GM12878 (cell line): ENCODE measurements around the gene SH3GL3. TPM values are rescaled to one million over a fixed set of nuclear protein-coding genes. Genes with fewer than 3 reads are reported as not detected.

Experiments
- ATAC-seq: fragments of 200-7000 bp; cut with Tn5 transposase; 3 replicates; pipeline ENCODE4 v1.9.1; 2020; ENCODE audit warnings: mild to moderate bottlenecking, moderate library complexity
- BruUV-seq: library from RNA; stranded (reverse); fragments of 400-500 nt; replicated peaks from 2 replicates; lab custom pipeline; 2021; lab: Mats Ljungman, UMichigan
- CTCF ChIA-PET: fragments of 300-600 bp; sonication (Branson Sonifier 250); formaldehyde crosslinking; extraction: SDS; loops from one replicate; lab custom pipeline; 2021; ENCODE audit warnings: inconsistent platforms; lab: Yijun Ruan, JAX
- POLR2A ChIA-PET: fragments of 350-600 bp; formaldehyde crosslinking; extraction: SDS; loops from one replicate; lab custom pipeline; 2021; ENCODE audit warnings: inconsistent platforms; lab: Charles Lee
- RAD21 ChIA-PET: fragments of 300-600 bp; sonication (Branson Sonifier 250); formaldehyde crosslinking; loops from one replicate; lab custom pipeline; 2023; ENCODE audit warnings: antibody characterized with exemption; ENCODE audit not compliant: unreplicated experiment; lab: Charles Lee
- SMC1A ChIA-PET: fragments of 300-600 bp; sonication (Branson Sonifier 250); formaldehyde crosslinking; loops from one replicate; lab custom pipeline; 2023; ENCODE audit not compliant: unreplicated experiment, uncharacterized antibody; lab: Charles Lee
- DNase-seq: peaks from one replicate; pipeline ENCODE4 v3.0.0-alpha.2; 2011; ENCODE audit warnings: low read depth, low spot score
- FAIRE-seq: peaks from 3 replicates; lab custom pipeline; 2011; peaks lifted over from hg19 to GRCh38; lab: Jason Lieb, UNC
- H2AFZ ChIP-seq: 2 replicates; pipeline ENCODE4 v1.6.0; 2011; ENCODE audit warnings: low read depth, low read length, control low read depth; ENCODE audit not compliant: control insufficient read depth
- H3K27ac ChIP-seq: 2 replicates; pipeline ENCODE4 v1.5.1; 2011; ENCODE audit warnings: control low read depth; ENCODE audit not compliant: control insufficient read depth, insufficient read depth
- H3K27me3 ChIP-seq, 2 experiments: replicated peaks in 1 of 2; 2 replicates each; pipeline versions ENCODE4 v1.6.0 to v1.6.1; 2011; ENCODE audit warnings: low read length in 1 of 2; ENCODE audit not compliant: control insufficient read depth in 2 of 2, insufficient read depth in 2 of 2
- H3K36me3 ChIP-seq, 2 experiments: 2 replicates each; pipeline ENCODE4 v1.5.1; 2011; ENCODE audit warnings: low read length in 1 of 2; ENCODE audit not compliant: control insufficient read depth in 2 of 2, insufficient read depth in 2 of 2
- H3K4me1 ChIP-seq: 2 replicates; pipeline ENCODE4 v1.6.1; 2011; ENCODE audit warnings: mild to moderate bottlenecking, low read length, moderate library complexity, mixed read lengths; ENCODE audit not compliant: control insufficient read depth, insufficient read depth
- H3K4me2 ChIP-seq: 2 replicates; pipeline ENCODE4 v1.6.0; 2011; ENCODE audit warnings: control low read depth; ENCODE audit not compliant: control insufficient read depth, insufficient read depth
- H3K4me3 ChIP-seq: fragments of 200-600 bp; sonication (generic); 2 replicates; pipeline ENCODE4 v1.5.1; 2016
- H3K79me2 ChIP-seq: 2 replicates; pipeline ENCODE4 v1.6.0; 2011; ENCODE audit warnings: low read length; ENCODE audit not compliant: control insufficient read depth, insufficient read depth
- H3K9ac ChIP-seq: 2 replicates; pipeline ENCODE4 v1.8.0; 2011; ENCODE audit warnings: low read length, control low read depth, mixed read lengths; ENCODE audit not compliant: control insufficient read depth, insufficient read depth
- H3K9me3 ChIP-seq: replicated peaks from 3 replicates; pipeline ENCODE4 v1.5.1; 2011; ENCODE audit warnings: mild to moderate bottlenecking, low read length; ENCODE audit not compliant: control insufficient read depth, insufficient read depth
- H4K20me1 ChIP-seq: 2 replicates; pipeline ENCODE4 v1.6.0; 2011; ENCODE audit not compliant: control insufficient read depth, insufficient read depth
- ASH2L ChIP-seq: fragments of 300-600, 200-600 bp; sonication (generic); IDR thresholded peaks from 2 replicates; pipeline ENCODE4 v1.6.1; 2017; ENCODE audit warnings: low read depth, mild to moderate bottlenecking, borderline replicate concordance
- BCLAF1 ChIP-seq: fragments of 450-650 bp; IDR thresholded peaks from 2 replicates; pipeline ENCODE4 v1.6.1; 2017; ENCODE audit warnings: antibody characterized with exemption, mild to moderate bottlenecking, moderate library complexity
- BMI1 ChIP-seq: fragments of 450-650 bp; IDR thresholded peaks from 2 replicates; pipeline ENCODE4 v1.6.1; 2016; ENCODE audit warnings: mild to moderate bottlenecking, moderate library complexity, borderline replicate concordance
- GABPA ChIP-seq: IDR thresholded peaks from 2 replicates; pipeline ENCODE4 v1.6.1; 2014; ENCODE audit warnings: antibody characterized with exemption, low read depth, mild to moderate bottlenecking, inconsistent platforms
- HCFC1 ChIP-seq: fragments of 150-350 bp; IDR thresholded peaks from 2 replicates; pipeline ENCODE4 v1.6.1; 2014; ENCODE audit warnings: low read length
- IRF5 ChIP-seq: fragments of 450-650 bp; IDR thresholded peaks from 2 replicates; pipeline ENCODE4 v1.6.1; 2017; ENCODE audit warnings: borderline replicate concordance
- RAD51 ChIP-seq: fragments of 450-650 bp; IDR thresholded peaks from 2 replicates; pipeline ENCODE4 v1.6.1; 2016; ENCODE audit warnings: moderate library complexity, mild to moderate bottlenecking, inconsistent platforms
- RUNX3 ChIP-seq: IDR thresholded peaks from 2 replicates; pipeline ENCODE4 v1.6.1; 2012; ENCODE audit warnings: low read length, inconsistent platforms
- SIX5 ChIP-seq: IDR thresholded peaks from 2 replicates; pipeline ENCODE4 v1.6.1; 2011; ENCODE audit warnings: mild to moderate bottlenecking, low read depth, low read length, moderate library complexity; ENCODE audit not compliant: severe bottlenecking
- WGBS: methylation state at CpG from one replicate; pipeline ENCODE4 v1.1.6; 2016; ENCODE audit warnings: low lambda C conversion rate; ENCODE audit not compliant: insufficient replicate concordance, insufficient coverage; ENCODE audit errors: missing lambda C conversion rate; 5-methylcytosine and 5-hydroxymethylcytosine counted together
- in situ Hi-C: fragments of 300-500 bp; cut with MboI; formaldehyde crosslinking; loops from 9 replicates; pipeline ENCODE4 v1.14.3; 2018; ENCODE audit warnings: mixed read lengths
- intact Hi-C: fragments of 100-400 bp; cut with micrococcal nuclease; formaldehyde crosslinking; loops from one replicate; pipeline ENCODE4 v1.14.2; 2022; ENCODE audit not compliant: unreplicated experiment
- polyA plus RNA-seq, 11 experiments: library from polyadenylated mRNA; depleted of rRNA in 4 of 11; unstranded in 6 of 11; stranded (reverse) in 5 of 11; fragments of >200 nt; fragmentation: Nextera tagmentation in 4 of 11; fragmentation: Illumina TruSeq in 1 of 11; extraction: Ambion mirVana in 4 of 11; extraction: Trizol in 1 of 11; gene quantifications; 1 replicate in 1 of 11; 2 replicates in 10 of 11; pipeline versions ENCODE4 v1.2.1 to v1.2.3, GENCODE V29; 2011 to 2016; ENCODE audit warnings: inconsistent platforms in 2 of 11, missing spikeins in 2 of 11, low read depth in 1 of 11
- total RNA-seq, 4 experiments: library from RNA; depleted of rRNA in 3 of 4; stranded (reverse); fragments of >200 nt in 3 of 4; fragmentation: Illumina TruSeq in 1 of 4; extraction: Trizol in 1 of 4; gene quantifications; 2 replicates each; pipeline versions ENCODE4 v1.2.1 to v1.2.3, GENCODE V29; 2013 to 2021
- TF ChIP-seq, protein P1 (sequence below): fragments of 450-650 bp; IDR thresholded peaks from 2 replicates; pipeline ENCODE4 v1.6.1; 2017; ENCODE audit warnings: mild to moderate bottlenecking, low read depth, inconsistent platforms; ENCODE audit not compliant: poor library complexity, severe bottlenecking

SH3GL3 gene
- total and polyA plus RNA-seq, 10 of the 15 experiments (the other 5 are each of a cell fraction or from before 2014, with no cell fraction given), result not detected

DNA sequence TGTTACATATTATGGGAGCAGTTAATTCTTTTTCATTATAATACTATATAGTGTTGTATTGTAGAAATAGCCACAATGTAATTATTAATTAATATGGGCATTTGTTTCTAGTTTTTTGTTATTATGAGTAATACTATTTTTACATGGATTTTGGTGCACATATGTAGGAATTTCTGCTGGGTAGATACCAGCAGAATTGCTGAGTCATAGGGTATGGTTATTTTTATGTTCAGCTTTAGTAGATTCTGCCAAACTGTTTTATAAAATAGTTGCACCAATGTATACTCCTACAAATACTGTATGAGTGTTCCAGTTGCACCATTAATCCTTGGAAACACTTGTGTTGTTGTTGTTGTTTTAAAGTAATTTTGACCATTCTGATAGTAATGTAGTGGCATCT lies 91.5 kb downstream of the SH3GL3 start:
- ChIA-PET CTCF (no interaction called here), POLR2A (no interaction called here), SMC1A (no interaction called here), RAD21 (no interaction called here)
- DNase-seq (no peak), FAIRE-seq (no peak), ATAC-seq (no peak)
- Histone ChIP-seq H2AFZ (no peak overlapping the region), H3K36me3 (no peaks in the 10 kb centered on the region), H3K4me3 (no peak overlapping the region), H3K4me2 (no peak overlapping the region), H4K20me1 (no peaks in the 10 kb centered on the region), H3K9me3 (no peaks in the 10 kb centered on the region), H3K27ac (no peak overlapping the region), H3K79me2 (no peaks in the 10 kb centered on the region), H3K27me3 (no peaks in the 10 kb centered on the region), H3K4me1 (no peaks in the 10 kb centered on the region), H3K9ac (no peak overlapping the region)
- in situ Hi-C loops, result no loop called here
- no peak for TF ChIP-seq IRF5
- intact Hi-C loops, result no loop called here
- no TSS peak for BruUV-seq

DNA sequence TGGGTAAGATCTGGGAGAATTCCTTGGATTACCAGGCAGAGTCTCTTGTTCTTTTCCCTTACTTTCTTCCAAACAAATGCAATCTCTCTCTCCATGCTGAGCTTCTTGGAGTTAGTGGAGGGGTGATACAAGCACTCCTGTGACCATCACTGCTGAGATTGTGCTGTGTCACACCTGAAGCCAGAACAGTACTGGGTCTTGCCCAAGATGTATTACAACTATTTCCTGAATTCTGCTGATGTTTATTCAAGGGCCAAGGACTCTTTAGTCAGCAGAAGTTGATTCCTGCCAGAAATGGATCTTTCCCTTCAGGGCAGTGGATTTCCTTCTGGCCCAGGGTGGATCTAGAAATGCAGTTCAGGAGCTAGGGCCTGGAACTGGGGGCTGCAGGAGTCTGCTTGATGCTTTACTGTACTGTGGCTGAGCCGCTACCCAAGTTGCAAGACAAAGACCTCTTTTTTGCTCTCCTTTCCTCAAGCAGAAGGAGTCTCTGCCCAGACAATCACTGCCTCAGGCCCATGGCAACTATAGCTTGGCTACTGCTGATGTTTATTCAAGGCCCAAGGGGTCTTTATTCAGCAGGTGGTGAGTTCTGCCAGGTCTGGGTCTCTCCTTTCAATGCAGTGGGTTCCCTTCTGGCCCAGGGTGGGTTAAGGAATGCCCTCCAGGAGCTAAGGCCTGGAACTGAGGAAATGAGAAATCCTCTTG lies 98.8 kb downstream of the SH3GL3 start:
- ATAC-seq, result no peak
- H3K36me3 ChIP-seq, result no peaks in the 10 kb centered on the region
- ChIA-PET RAD21 (no interaction called here), SMC1A (interaction anchor here (0.8 kb wide), 1 partner anchor 169 kb away, joined by 4 read pairs; no protein-coding TSS in a partner anchor), POLR2A (no interaction called here), CTCF (interaction anchor here (3.1 kb wide), 1 partner anchor 15 kb away, joined by 9 read pairs; no protein-coding TSS in a partner anchor)
- FAIRE-seq, result no peak
- H2AFZ ChIP-seq, result no peak overlapping the region
- no peak for DNase-seq
- H3K4me2 ChIP-seq, result no peak overlapping the region
- no peaks in the 10 kb centered on the region for H3K27me3 ChIP-seq
- H4K20me1 ChIP-seq, result no peaks in the 10 kb centered on the region
- 63% methylated on average over 1 of the region's 1 CpG for WGBS
- BruUV-seq, result no TSS peak
- no peak overlapping the region for H3K27ac ChIP-seq
- H3K9me3 ChIP-seq, result no peaks in the 10 kb centered on the region
- H3K9ac ChIP-seq, result no peak overlapping the region
- no peak overlapping the region for H3K4me3 ChIP-seq
- in situ Hi-C loops, result no loop called here
- intact Hi-C loops, result no loop called here
- H3K4me1 ChIP-seq, result no peaks in the 10 kb centered on the region
- no peaks in the 10 kb centered on the region for H3K79me2 ChIP-seq
- TF ChIP-seq GABPA, result no peak
- TF ChIP-seq HCFC1, result no peak
- TF ChIP-seq, protein P1, sequence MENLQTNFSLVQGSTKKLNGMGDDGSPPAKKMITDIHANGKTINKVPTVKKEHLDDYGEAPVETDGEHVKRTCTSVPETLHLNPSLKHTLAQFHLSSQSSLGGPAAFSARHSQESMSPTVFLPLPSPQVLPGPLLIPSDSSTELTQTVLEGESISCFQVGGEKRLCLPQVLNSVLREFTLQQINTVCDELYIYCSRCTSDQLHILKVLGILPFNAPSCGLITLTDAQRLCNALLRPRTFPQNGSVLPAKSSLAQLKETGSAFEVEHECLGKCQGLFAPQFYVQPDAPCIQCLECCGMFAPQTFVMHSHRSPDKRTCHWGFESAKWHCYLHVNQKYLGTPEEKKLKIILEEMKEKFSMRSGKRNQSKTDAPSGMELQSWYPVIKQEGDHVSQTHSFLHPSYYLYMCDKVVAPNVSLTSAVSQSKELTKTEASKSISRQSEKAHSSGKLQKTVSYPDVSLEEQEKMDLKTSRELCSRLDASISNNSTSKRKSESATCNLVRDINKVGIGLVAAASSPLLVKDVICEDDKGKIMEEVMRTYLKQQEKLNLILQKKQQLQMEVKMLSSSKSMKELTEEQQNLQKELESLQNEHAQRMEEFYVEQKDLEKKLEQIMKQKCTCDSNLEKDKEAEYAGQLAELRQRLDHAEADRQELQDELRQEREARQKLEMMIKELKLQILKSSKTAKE, result no peak
- no peak for TF ChIP-seq ASH2L
- TF ChIP-seq RUNX3, result no peak
- TF ChIP-seq RAD51, result no peak
- TF ChIP-seq BCLAF1, result no peak
- no peak for TF ChIP-seq BMI1
- TF ChIP-seq SIX5, result no peak
